AG09309 (cell line): ENCODE results near the gene CCDC92.

Source experiments
- DNase-seq: peaks from one replicate; pipeline ENCODE4 v3.0.0-alpha.2; 2010; ENCODE audit warnings: low read depth
- H3K4me3 ChIP-seq: 2 replicates; pipeline ENCODE4 v1.5.1; 2011; ENCODE audit warnings: mild to moderate bottlenecking, low read depth, low read length, moderate library complexity; ENCODE audit not compliant: control insufficient read depth
- TF ChIP-seq, protein P1 (sequence below): IDR thresholded peaks from 2 replicates; pipeline ENCODE4 v1.5.1; 2011; ENCODE audit warnings: mild to moderate bottlenecking, low read depth, low read length, inconsistent platforms; ENCODE audit not compliant: insufficient read depth, control insufficient read depth; ENCODE audit errors: missing control alignments

Gene CCDC92

GRCh38 chr12:123888989-123889388 lies 83.6 kb downstream of the CCDC92 start:
- H3K4me3 ChIP-seq, result no peak overlapping the region
- TF ChIP-seq, protein P1, sequence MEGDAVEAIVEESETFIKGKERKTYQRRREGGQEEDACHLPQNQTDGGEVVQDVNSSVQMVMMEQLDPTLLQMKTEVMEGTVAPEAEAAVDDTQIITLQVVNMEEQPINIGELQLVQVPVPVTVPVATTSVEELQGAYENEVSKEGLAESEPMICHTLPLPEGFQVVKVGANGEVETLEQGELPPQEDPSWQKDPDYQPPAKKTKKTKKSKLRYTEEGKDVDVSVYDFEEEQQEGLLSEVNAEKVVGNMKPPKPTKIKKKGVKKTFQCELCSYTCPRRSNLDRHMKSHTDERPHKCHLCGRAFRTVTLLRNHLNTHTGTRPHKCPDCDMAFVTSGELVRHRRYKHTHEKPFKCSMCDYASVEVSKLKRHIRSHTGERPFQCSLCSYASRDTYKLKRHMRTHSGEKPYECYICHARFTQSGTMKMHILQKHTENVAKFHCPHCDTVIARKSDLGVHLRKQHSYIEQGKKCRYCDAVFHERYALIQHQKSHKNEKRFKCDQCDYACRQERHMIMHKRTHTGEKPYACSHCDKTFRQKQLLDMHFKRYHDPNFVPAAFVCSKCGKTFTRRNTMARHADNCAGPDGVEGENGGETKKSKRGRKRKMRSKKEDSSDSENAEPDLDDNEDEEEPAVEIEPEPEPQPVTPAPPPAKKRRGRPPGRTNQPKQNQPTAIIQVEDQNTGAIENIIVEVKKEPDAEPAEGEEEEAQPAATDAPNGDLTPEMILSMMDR, result no peak
- DNase-seq, result no peak

- DNase-seq, result no peak
- no peak overlapping the region for H3K4me3 ChIP-seq
- TF ChIP-seq, protein P1, result no peak
Measured at GRCh38 chr12:123886931-123887582, 85.6 kb downstream of the CCDC92 start.

GRCh38 chr12:123886258-123886657 lies 86.4 kb downstream of the CCDC92 start:
- H3K4me3 ChIP-seq, result no peak overlapping the region
- DNase-seq, result no peak
- TF ChIP-seq, protein P1, result no peak
